ENCODE data around the gene MAP3K14. TPM values are rescaled to one million over a fixed set of nuclear protein-coding genes. Genes with fewer than 3 reads are reported as not detected.
"Not testable (repeated sequence)": the region's sequence is repeated elsewhere in the genome, so short reads cannot be mapped to it uniquely, and the experiment has no call there.

Gene MAP3K14
- total and polyA plus RNA-seq, 4 donors: 1.2 to 7.8 (median 4.2) TPM

DNA sequence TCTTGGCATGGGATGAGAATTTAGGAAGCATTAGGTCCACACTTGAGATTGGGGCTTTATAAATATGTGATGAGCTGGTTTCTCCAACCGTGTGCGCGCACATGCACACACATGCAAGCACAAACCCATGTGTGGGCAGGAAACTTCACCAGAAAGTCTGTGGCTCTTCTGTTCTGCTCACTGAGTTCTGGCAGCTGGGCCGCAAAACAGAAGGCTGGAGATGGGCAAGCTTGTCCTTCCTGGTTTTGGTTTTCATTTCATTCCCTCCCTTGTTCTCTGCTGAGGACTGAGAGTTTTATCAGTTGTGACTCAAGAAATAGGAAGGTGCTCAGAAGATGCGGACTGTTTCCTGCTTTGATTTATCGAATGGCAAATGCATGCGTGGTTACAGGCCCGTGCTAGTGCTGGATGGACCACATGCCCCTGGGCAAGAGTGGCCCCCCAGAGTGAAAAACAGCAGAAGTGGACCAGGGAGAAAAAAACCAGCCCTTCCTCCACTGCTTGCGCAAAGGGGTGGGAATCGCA, 14.1 kb downstream of the MAP3K14 start (continued):
- TF ChIP-seq, protein P1, sequence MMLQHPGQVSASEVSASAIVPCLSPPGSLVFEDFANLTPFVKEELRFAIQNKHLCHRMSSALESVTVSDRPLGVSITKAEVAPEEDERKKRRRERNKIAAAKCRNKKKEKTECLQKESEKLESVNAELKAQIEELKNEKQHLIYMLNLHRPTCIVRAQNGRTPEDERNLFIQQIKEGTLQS (IDR thresholded peaks at IDR 0.05): no peak
- TF ChIP-seq NR2F2 (IDR thresholded peaks at IDR 0.05): no peak
- no peak for TF ChIP-seq HNF4G (IDR thresholded peaks at IDR 0.05)
- no peak for TF ChIP-seq HNF4A (conservative IDR thresholded peaks at IDR 0.05)
- no peak for TF ChIP-seq FOXA2 (IDR thresholded peaks at IDR 0.05)

DNA sequence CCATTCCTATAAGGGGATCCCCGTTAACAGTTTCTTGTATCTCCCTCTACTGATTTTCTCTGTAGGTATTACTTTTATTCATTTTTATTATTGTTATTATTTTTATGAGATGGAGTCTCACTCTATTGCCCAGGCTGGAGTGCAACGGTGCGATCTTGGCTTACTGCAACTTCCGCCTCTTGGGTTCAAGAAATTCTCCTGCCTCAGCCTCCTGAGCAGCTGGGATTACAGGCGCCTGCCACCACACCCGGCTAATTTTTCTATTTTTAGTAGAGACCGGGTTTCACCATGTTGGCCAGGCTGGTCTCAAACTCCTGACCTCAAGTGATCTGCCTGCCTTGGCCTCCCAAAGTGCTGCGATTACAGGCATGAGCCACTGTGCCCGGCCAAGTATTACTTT, 14.6 kb downstream of the MAP3K14 start:
- not testable (repeated sequence) for H3K9me3 ChIP-seq (ENCODE audit: control insufficient read depth in 4 of 4, low read length in 3 of 4); H3K27me3 ChIP-seq (ENCODE audit: control insufficient read depth in 4 of 4, insufficient read depth in 4 of 4, low read length in 3 of 4); DNase-seq (ENCODE audit: low spot score); H3K9ac ChIP-seq (ENCODE audit: low read depth in 1 of 2, low read length in 2 of 2); H3K27ac ChIP-seq (ENCODE audit: low read depth in 1 of 2, low read length in 2 of 2); H3K4me3 ChIP-seq (ENCODE audit: low read depth in 1 of 3, low read length in 3 of 3); H3K36me3 ChIP-seq (ENCODE audit: control insufficient read depth in 4 of 4, insufficient read depth in 3 of 4, low read depth in 1 of 4, low read length in 3 of 4)
- 82% methylated on average over 9 of the region's 9 CpGs for WGBS
- H3K4me1 ChIP-seq (ENCODE audit: control insufficient read depth in 4 of 4, insufficient read depth in 4 of 4, low read length in 3 of 4): peaks cover 9 to 44% (median 17%) of the 10 kb centered on the region in 4 donors

DNA sequence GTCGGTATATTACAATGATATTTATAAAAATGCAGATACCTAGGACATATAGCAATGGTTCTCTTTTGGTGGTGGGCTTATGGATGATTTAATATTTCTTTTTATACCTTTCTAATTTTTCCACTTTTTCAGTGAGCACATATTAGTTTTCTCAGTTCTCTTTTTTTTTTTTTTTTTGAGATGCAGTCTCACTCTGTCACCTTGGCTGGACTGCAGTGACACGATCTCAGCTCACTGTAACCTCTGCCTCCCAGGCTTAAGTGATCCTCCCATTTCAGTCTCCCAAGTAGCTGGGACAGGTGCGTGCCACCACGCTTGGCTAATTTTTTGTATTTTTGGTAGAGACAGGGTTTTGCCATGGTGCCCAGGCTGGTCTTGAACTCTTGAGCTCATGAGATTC, 15.1 kb downstream of the MAP3K14 start:
- WGBS: 95% methylated on average over 4 of the region's 4 CpGs

DNA sequence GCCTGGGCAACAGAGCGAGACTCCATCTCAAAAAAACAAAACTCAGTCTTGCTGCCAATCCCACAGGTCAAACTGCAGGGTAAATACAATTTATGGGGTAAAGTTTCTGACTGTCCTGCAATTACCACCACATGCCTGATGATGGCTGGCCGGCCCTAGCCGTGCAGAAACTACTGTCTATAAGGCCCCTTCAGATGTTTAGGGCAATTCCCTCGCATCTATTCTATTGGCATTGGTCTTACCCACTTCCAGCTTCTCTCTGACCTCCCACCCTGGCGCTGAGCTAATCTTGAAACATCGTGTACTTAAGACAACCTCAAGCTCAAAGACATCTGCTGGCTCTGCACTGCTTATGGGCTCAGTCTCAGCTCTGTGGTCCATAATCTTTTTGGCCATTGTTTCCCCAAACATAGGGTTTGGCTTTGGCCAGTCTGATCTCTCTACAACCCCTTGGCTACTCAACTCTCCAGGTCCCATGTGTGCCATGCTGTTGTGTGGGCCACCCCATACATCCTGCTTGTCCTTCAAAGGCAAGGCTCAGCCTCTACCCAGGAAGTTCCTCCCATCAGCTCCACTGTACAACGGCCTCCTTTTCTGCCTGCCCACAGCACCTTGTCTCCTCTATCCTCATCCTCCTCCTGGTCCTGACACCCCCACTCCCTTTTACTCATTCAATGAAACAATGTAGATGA, 16.6 kb downstream of the MAP3K14 start:
- Histone ChIP-seq H3K4me1 (ENCODE audit: control insufficient read depth in 4 of 4, insufficient read depth in 4 of 4, low read length in 3 of 4) (peaks cover 10 to 45% (median 21%) of the 10 kb centered on the region in 4 donors), H3K9me3 (ENCODE audit: control insufficient read depth in 4 of 4, low read length in 3 of 4) (no peaks in the 10 kb centered on the region), H3K9ac (ENCODE audit: low read depth in 1 of 2, low read length in 2 of 2) (no peak overlapping the region), H3K36me3 (ENCODE audit: control insufficient read depth in 4 of 4, insufficient read depth in 3 of 4, low read depth in 1 of 4, low read length in 3 of 4) (no peaks in the 10 kb centered on the region), H3K27ac (ENCODE audit: low read depth in 1 of 2, low read length in 2 of 2) (peak overlapping the region in 1 of 2 donors; percentile 42), H3K27me3 (ENCODE audit: control insufficient read depth in 4 of 4, insufficient read depth in 4 of 4, low read length in 3 of 4) (no peaks in the 10 kb centered on the region), H3K4me3 (ENCODE audit: low read depth in 1 of 3, low read length in 3 of 3) (no peak overlapping the region)
- DNase-seq (ENCODE audit: low spot score): no peak
- WGBS: 76% methylated on average over 7 of the region's 7 CpGs
- TF ChIP-seq, protein P2, sequence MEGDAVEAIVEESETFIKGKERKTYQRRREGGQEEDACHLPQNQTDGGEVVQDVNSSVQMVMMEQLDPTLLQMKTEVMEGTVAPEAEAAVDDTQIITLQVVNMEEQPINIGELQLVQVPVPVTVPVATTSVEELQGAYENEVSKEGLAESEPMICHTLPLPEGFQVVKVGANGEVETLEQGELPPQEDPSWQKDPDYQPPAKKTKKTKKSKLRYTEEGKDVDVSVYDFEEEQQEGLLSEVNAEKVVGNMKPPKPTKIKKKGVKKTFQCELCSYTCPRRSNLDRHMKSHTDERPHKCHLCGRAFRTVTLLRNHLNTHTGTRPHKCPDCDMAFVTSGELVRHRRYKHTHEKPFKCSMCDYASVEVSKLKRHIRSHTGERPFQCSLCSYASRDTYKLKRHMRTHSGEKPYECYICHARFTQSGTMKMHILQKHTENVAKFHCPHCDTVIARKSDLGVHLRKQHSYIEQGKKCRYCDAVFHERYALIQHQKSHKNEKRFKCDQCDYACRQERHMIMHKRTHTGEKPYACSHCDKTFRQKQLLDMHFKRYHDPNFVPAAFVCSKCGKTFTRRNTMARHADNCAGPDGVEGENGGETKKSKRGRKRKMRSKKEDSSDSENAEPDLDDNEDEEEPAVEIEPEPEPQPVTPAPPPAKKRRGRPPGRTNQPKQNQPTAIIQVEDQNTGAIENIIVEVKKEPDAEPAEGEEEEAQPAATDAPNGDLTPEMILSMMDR (IDR thresholded peaks at IDR 0.05; ENCODE audit: low read depth, low read length, missing input control): peak; percentile 12
- peak in 1 of 2 donors; percentile 7 for TF ChIP-seq HNF4A (conservative IDR thresholded peaks at IDR 0.05)
- TF ChIP-seq, protein P3, sequence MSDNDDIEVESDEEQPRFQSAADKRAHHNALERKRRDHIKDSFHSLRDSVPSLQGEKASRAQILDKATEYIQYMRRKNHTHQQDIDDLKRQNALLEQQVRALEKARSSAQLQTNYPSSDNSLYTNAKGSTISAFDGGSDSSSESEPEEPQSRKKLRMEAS (IDR thresholded peaks at IDR 0.05): no peak

More for the DNA sequence above, 15.1 kb downstream of the MAP3K14 start:
- no peaks in the 10 kb centered on the region for H3K27me3 ChIP-seq (ENCODE audit: control insufficient read depth in 4 of 4, insufficient read depth in 4 of 4, low read length in 3 of 4)
- H3K9me3 ChIP-seq (ENCODE audit: control insufficient read depth in 4 of 4, low read length in 3 of 4): no peaks in the 10 kb centered on the region
- peaks cover 0 to 2% (median 0%) of the 10 kb centered on the region in 4 donors for H3K36me3 ChIP-seq (ENCODE audit: control insufficient read depth in 4 of 4, insufficient read depth in 3 of 4, low read depth in 1 of 4, low read length in 3 of 4)
- no peak overlapping the region for H3K4me3 ChIP-seq (ENCODE audit: low read depth in 1 of 3, low read length in 3 of 3)
- H3K9ac ChIP-seq (ENCODE audit: low read depth in 1 of 2, low read length in 2 of 2): no peak overlapping the region
- H3K4me1 ChIP-seq (ENCODE audit: control insufficient read depth in 4 of 4, insufficient read depth in 4 of 4, low read length in 3 of 4): peaks cover 9 to 46% (median 18%) of the 10 kb centered on the region in 4 donors
- no peak overlapping the region for H3K27ac ChIP-seq (ENCODE audit: low read depth in 1 of 2, low read length in 2 of 2)
- TF ChIP-seq SP1 (IDR thresholded peaks at IDR 0.05) (no peak), YY1 (IDR thresholded peaks at IDR 0.05) (no peak), RAD21 (IDR thresholded peaks at IDR 0.05) (no peak), GABPA (IDR thresholded peaks at IDR 0.05 in 1 of 2, conservative IDR thresholded peaks at IDR 0.05 in 1 of 2) (no peak), HNF4A (conservative IDR thresholded peaks at IDR 0.05) (no peak), EGR1 (IDR thresholded peaks at IDR 0.05; ENCODE audit: low read depth in 2 of 2) (no peak), RXRA (IDR thresholded peaks at IDR 0.05) (no peak), TAF1 (conservative IDR thresholded peaks at IDR 0.05) (no peak)
- TF ChIP-seq, protein P3 (IDR thresholded peaks at IDR 0.05): no peak
- DNase-seq (ENCODE audit: low spot score): no peak

Data from liver (tissue), 9 donors.